Kidney glomerular epithelial cell (primary cell): ENCODE measurements around the gene SMPD3.

Experiments used
- DNase-seq: peaks from one replicate; lab custom pipeline; 2025; lab: John Stamatoyannopoulos, UW

Gene SMPD3

DNA sequence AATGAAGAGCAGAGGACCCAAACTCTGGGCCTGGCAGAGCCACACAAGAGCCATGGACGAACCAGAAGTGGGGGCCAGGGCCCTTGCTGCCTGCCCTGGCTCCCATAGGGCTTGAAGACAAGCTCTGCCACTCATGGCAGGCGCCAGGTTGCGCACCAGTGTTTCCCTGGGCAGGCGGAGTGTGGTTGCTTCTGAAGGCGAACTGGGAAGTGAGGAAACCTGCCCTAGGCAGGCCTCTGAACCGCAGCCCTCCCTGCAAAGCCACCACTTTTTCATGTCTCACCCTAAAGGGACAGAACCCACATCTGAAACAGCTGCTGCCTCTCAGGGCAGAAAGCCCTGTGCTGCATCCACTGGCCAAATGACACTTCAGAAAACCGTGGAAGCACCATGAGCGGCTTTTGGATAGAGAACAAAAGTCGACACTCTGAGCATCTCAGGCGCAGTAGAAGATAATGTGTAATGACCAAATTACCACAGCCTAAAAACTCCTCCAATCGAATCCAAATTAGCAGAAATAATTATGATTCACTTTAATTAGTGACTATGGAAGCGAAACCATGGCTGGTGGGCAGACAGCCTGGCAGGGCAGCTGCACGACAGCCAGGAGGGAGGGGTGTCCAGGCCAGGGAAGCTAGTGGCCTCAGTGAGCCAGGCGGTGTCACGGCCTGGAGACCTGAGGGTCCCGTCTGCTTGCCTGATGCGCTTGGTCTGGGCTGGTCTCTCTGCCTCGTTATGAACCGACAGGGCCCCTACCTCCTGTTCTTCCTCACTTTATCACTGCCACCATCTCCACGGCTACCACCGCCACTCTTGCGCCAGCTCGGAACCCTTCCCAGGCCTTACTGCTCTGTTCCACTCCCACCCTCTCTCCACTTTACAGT is 78.4 kb downstream of the SMPD3 start:
- DNase-seq = no peak

DNA sequence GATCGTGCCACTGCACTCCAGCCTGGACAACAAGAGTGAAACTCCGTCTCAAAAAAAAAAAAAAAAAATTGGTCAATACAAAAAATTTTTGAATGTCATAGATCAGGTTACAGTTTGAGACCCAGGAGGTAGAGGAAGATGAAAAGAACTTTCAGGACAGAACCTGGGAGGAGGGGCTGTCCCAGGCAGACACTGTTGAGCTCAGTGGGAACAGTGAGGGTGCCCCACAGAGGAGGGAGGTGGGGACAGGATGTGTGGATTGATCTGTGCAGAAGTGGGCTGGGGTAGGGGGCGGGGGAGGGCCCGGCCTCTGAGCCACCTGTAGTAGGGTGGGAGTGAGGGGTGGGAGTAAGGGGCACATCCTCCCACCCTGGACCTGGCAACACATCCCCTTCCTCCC is 79.1 kb downstream of the SMPD3 start:
- DNase-seq = no peak

DNA sequence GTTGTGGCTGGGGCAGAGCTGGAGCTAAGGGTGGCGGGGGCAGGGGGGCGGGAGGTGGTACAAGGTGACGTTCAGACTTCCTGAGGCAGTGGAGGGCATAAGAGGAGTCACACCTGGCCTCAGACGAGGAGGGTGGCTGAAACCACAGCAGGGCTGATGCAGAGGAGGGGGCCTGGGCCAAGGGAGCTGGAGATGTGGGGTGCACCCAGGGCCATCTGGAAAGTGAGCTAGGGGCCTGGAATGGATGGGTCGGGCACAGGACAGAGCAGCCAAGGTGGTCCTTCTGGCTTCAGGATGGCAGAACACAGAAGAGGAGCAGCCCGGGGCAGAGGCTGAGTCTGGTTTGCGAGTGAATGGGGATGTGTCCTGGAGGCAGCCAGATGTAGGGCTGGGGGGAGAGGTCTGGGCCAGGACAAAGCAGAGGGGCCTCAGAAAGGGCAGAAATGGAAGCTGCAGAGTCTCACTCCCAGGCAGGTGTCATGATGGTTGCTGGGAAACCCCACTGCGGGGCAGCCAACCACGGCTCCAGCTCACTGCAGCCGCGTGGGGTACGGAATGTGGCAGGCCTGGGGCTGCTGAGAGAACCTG is 79.9 kb downstream of the SMPD3 start:
- DNase-seq = no peak

DNA sequence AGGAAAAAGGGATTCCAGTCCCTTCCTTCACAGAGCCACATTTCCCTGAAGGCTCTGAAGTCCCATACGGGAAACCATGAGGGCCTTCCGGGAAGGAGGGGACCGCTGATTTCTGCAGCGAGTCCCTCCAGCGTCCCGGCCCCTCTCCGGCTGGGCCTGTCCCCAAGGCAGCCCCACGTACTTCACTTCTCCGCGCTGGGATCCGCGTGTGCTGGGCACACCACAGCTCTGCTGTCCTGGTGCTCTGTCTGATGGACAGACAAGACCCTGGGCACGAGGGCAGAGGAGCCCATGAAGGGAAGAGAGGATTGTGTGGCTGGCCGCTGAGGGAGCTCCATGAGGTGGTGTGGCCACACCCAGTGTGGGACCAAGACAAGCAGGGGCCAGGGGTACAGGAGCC is 80.4 kb downstream of the SMPD3 start:
- no peak for DNase-seq

DNA sequence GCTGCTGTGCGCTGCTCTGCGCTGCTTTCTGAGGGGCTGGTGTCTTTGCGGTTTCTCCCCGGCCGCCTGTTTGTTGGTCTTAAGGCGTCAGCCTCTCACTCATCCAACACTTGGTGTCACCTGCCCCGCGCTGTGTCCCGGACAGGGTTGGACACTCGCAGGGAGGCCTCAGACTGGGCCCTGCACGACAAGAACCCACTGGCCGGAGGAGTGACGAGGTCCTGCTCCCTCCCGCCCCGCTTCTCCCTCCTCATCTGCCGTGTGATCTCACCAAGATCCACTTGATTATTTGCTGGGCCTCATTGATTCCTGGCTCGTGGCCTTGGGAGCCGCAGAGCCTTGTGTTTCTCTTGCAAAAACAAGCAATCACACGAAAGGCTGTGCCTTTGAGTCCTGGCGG is 80.9 kb downstream of the SMPD3 start:
- no peak for DNase-seq

DNA sequence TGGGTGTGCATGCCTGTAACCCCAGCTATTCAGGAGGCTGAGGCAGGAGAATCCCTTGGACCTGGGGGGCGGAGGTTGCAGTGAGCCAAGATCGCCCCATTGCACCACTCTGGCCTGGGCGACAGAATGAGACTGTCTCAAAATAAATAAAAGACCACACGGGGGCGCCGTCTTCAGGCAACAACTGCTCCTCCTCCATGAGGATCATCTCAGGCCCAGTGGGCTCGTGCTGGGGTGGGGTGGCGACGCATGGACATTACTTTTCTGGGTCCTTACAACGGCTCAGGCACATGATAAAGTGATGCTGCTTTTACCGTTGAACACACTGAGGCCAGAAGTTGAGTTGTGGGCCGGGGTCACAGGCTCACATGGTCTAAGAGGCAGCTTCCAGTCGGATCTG is 81.3 kb downstream of the SMPD3 start:
- DNase-seq = no peak

DNA sequence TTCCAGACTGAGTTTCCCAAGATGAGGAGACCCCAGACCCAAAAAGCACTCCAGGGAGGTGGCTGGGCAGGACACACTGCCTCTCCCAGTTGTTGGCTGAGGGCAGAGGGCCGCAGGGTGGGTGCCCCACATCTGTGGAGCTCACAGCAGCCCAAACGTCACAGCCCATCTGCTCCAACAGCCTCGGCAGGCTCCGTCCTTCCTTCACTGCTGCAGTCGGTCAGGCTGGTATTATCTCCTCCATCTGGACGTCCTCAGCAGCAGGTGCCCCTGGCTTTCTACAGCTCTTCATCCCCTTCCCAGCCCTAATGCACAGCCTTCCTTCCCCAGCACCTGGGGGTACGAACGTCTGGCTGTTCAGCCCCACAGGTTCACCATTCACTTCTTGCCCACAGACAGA is 82.2 kb downstream of the SMPD3 start:
- no peak for DNase-seq

DNA sequence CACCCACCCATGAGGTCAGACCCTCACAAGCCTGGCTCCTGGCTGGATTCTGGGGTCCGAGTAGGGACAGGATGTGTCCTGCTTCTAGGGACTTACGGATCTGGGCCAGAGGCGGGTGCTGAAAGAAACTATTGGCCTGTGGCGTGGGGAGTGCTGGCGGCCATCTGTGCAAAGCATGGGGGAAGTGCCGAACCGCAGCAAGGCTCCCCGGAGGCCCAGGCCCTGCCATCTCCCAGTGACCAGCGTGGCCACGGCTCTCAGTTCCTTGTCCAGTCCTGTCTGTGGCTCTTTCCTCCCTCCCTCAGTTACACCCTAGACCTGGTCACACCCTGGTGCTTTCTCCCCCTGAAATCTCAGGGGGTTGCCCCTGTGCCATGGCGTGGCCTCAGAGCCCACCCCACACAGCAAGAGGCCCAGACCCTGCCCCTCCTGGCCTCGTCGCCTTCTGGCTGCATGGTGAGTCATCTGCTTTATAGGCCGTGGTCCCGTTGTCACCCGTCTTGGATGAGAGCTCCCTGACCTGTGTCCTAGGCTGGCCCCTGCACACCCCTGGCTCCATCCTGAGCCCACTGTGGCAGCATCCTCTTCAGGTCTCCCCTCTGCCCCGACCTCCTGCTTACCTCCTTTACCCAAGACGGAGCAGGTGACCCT is 83.0 kb downstream of the SMPD3 start:
- no peak for DNase-seq

DNA sequence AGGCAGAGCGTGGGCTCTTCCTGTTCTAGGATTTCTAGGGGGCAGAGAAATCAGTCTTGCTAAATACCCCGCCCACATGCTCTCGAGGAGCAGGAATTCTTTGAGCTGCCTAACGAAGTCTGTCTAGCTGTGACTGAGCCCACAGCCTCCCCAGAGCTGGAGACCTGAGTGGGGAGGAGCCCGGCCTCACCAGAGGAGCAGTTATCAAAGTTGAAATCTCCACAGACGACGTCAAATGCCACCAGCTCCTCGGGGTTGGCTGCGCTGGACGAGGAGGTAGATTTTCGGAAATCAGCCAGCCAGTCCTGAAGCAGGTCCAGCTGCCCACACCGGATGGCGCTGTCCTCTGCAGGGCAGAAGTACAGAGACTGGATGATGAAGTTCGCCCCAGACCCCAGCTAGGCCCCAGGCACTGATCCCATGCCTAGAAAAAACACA is 83.7 kb downstream of the SMPD3 start:
- no peak for DNase-seq

DNA sequence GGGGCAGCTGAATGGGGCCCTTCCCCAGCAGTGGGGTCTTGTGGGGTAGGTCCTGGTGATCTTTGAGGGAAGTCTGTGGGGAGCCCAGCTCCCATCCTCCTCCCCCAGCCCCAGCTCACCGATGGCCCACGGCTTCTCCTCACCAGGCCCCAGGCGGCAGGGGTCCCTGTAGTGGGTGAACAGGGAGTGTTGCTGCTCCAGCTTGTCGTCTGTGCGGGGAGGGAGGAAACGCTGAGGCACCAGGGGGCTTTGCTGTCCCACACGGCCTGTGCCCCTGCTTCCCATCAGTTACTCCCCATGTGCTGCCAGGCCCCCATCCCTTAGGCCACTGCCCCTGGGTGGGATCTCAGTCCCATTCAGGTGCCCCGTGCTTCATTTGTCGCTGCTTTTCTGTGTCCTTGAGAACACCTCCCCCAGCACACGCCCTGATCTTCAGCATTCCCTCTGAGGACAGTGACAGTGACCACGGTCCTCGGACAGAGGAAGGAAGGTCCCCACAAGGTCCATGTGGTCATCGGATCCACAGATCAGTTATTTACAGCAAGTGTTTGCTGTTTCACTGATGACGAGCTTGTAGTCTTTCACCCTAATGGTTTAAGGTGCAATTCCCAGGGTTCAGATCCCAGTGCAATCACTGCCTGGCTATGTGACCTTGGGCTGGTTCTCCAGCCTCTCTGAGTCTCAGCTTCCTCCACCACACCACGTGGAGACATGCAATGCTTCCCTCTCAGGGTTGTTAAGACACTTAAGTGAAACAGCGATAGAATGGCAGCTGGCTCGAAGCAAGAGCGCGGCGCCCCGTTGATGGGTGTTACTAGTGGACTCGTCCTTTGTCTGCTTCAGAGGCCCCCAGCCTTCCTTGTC is 84.4 kb downstream of the SMPD3 start:
- DNase-seq = no peak

DNA sequence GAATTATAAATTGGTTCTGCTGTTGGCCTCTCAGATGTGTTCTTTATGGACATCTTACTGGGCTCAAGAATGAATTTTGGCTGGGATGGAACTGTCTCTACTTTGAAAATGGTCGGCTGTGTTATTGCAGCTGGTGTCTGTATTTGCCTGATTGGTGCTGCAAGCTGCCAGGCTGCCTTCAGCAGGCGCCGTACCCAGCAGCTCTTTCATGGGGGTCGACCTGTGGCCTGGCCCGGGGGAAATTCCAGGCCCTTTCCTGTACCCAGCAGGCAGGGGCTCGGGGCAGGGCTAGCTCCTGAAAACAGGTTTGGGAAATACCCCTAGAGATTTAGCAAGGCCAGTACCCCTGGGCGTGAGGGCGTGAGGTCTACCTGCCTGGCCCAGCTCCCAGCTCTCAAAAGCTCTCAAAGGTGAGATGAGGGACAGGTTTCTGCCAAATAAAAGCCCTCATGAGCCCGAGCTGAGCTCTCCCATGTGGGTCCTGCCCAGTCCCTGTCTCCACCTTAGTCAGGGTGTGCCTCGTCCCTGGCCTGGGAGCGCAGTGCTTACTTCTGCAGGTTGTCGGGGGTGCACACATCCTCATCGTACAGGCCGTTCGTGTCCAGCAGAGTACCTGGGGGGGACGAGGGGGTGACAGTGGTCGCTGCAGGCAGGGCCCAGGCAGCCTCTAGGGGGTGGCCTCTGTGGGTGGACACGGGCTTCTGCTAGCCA is 85.2 kb downstream of the SMPD3 start:
- no peak for DNase-seq

DNA sequence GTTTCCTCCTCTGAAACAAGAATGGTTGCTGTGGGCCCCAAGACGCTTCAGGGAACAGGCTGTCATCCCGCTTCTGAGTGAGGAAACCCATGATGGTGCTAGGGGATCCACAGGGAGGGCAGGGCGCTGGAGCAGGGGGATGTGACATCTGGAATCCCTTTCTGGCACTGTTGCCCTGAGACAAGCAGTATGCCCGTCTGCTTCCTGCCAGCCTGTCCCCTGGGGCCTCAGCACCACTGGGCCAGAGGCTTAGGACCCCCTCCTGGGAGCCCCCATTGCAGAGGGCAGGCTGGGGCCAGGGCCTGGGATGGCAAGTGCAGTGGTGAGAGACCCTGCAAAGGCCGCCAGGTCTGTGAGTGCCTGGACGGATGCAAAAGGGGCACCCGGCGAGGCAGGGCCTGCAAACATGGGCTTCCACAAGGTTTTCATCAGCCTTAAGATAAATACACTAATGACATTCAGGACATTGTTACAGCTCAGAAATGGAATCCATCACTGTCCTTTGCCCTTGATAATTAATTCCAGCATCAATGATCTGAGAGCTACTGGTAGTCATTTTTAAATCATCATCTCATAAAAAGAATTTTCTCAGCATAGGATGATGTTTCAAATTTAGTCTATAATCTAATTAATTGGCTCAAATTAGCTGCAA is 85.9 kb downstream of the SMPD3 start:
- no peak for DNase-seq

DNA sequence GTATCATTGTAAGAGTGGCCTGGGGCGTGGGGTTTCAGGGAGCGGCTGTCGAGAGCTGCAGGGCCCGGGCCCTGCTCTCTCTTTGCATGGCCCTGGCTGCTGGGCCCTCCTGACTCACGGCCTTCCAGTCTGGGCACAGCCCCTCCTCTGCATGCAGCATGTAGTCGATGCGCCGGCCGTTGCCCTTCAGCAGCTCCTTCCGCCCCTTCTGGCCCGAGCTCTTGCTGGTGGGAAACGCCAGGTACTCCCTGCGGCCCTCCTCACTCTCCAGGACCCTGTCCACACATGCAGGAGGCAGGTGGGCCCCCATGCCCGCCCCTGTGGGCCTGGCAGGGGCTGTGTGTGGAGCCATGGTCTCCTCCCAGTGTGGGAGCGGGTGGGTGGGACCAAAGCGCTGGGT is 86.8 kb downstream of the SMPD3 start:
- DNase-seq = no peak

DNA sequence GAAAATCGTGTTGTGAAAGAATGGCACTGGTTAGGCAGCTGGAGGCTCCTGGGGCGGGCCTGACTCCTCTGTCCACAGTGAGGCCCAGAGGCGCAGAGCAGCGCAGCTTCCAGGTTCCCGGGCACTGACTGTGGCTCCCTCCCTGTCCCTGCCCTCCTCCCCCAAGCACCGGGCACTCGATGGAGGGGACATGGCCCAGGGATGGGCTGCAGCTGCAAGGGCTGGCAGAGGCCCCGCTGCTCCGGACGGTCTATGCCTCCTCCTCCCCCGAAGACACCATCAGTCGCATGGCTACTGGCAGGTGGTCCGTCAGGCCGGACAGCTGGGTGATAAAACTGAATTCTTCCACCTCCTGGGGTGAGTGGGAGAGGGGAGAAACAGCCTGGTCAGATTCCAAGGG is 87.4 kb downstream of the SMPD3 start:
- DNase-seq = no peak

DNA sequence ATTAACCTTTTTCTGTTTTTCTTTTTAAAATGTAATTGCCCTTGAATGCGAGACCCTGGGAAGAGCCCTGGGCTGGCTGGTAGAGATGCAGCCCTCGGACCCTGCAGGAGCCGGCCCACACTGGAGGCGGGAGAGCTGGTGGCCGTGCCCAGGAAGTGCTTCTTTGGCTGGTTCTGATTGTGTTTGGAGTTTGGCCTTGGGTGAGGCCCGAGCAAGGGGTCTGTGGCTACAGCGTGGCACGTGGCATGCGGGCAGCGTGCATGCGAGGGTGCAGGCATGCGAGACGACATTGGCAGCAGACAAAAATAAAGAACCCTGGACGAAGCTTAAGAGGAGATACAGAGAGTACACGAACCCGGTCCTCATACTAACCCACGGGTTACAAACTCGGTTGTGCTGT is 87.8 kb downstream of the SMPD3 start:
- DNase-seq = no peak

DNA sequence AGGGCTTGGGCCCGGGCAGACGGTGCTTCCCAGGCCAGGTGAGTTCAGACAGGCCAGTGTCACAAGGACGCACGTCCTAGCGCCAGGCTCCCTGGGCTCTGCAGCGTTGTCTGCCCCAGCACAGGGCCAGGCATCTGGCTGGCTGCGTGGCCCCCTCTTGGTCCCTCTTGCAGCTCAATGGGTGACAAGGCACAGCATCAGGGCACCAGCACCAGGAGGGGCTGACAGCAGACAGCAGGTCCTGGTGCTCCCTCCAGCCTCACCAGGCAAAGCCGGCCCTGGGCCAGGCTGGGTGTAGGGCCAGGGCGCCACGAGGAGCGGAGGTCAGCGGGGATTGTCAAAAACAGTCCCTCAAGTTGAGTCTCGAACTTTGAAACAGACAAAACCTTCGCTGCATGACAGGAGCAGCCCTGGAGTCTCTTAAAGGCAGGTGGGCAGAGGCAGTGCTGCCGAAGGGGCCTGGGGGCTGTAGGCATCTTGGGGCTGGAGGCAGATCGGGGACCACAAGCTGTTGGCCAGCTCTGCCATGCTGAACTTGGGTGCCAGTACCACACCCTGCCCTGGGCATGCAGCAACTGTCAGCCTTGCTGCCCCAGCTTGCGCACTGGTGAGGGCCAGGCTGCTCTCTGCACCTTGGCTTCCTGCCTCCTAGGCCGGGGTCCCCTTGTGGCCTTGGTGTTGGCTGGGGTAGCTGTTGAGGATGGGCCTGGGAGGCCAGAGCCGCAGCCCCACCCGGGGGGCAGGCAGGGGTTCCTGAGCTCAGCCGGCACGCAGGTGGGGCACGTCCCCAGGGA is 88.7 kb downstream of the SMPD3 start:
- DNase-seq = no peak

DNA sequence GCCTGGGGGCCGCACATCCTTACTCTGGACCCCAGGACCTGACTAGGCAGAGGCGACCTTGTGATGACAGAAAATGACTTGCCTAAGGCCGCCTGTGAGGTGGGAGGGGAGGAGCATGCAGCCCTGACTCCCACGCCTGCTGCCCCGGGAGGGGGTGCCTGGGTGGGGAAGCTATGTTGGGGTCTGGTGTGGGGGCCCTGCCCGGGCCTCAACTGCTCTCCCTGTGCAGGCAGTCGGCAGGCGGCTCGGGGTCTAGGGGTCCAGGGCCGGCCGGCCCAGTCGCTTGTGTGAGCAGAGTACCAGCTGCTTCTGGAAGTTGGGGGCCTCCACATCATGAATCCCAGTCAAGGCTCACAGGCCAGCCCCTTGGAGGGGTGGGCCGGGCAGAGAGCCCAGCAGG is 89.4 kb downstream of the SMPD3 start:
- no peak for DNase-seq

DNA sequence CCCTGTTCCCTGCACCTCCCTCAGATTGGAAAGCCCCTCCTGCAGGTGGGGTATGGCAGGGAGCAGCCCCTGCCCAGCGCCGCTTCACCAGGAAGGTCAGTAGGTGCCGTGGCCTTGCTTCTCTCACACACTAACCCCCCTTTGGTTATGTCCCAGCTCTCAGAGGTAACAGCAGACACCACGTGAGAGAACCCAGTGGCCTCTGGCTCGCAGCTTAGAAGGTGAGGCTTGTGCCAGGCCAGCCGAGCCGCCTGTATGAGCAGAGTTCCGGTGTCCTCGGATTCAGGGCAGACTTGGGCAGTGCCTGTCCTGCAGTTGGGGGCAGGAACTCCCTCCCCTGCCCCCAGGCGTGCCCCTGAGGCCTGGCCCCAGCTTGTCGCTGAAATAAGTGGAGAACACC is 90.4 kb downstream of the SMPD3 start:
- no peak for DNase-seq

DNA sequence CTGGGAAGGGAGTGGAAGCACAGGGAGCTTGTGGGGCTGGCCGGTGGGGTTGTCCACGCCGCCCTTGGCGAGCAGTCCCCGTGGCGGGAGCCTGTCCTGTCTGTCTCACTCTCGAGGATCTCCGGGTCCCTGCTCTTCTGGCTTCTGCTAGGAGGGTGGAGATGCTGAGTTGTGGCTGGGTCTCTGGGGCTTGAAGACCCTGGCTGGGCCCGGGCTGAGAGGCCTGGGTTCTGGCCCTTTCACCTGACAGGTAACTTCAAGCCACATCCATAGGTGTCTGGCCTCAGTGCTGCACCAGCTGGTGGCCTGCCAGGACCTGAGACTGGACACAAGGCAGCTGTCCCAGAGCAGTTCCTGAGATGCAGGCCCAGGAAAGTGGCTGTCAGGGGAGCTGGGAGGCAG is 90.8 kb downstream of the SMPD3 start:
- no peak for DNase-seq

DNA sequence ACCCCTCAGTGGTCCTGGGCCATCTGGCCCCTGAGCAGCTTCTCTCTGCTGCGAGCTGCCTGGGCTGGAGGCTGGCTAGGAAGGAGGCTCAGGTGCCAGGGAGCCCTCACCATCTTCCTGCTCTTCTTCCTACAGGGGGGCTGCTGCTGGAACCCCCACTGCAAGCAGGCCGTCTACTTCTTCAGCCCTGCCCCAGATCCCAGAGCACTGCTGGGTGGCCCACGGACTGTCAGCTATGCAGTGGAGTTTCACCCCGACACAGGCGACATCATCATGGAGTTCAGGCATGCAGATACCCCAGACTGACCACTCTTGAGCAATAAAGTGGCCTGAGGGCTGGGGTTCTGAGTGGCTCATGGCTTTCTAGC is 91.4 kb downstream of the SMPD3 start:
- no peak for DNase-seq
